H1 (cell line): ENCODE results near the gene EVPL. TPM values are rescaled to one million over a fixed set of nuclear protein-coding genes. Genes with fewer than 3 reads are reported as not detected.

Source experiments
- CTCF ChIA-PET: fragments of 300-600 bp; sonication (Branson Sonifier 250); formaldehyde crosslinking; loops from one replicate; lab custom pipeline; 2021; ENCODE audit not compliant: partially characterized antibody; lab: Charles Lee
- POLR2A ChIA-PET: fragments of 300-600 bp; sonication (Branson Sonifier 250); formaldehyde crosslinking; loops from one replicate; lab custom pipeline; 2021; ENCODE audit warnings: inconsistent platforms; ENCODE audit not compliant: partially characterized antibody; lab: Charles Lee
- DNase-seq, 2 experiments: peaks; one replicate each; pipeline versions ENCODE4 v3.0.0 to v3.0.0-alpha.2; 2010 to 2022; ENCODE audit warnings: low spot score in 2 of 2, low read depth in 1 of 2, mixed read lengths in 1 of 2
- FAIRE-seq: peaks from 2 replicates; lab custom pipeline; 2011; peaks lifted over from hg19 to GRCh38; lab: Jason Lieb, UNC
- H2AFZ ChIP-seq: 2 replicates; pipeline ENCODE4 v1.8.1; 2012; ENCODE audit warnings: low read length, inconsistent platforms
- H2AK5ac ChIP-seq: 2 replicates; pipeline ENCODE4 v1.6.1; 2013; ENCODE audit warnings: low read depth, low read length
- H2BK120ac ChIP-seq: replicated peaks from 2 replicates; pipeline ENCODE3; 2013; ENCODE audit warnings: low read depth, low read length, inconsistent platforms
- H2BK12ac ChIP-seq: 2 replicates; pipeline ENCODE4 v1.6.1; 2013; ENCODE audit warnings: low read depth, low read length
- H2BK15ac ChIP-seq: 2 replicates; pipeline ENCODE4 v1.6.1; 2013; ENCODE audit warnings: low read length
- H2BK20ac ChIP-seq: 2 replicates; pipeline ENCODE4 v1.6.1; 2013; ENCODE audit warnings: low read length
- H2BK5ac ChIP-seq: 2 replicates; pipeline ENCODE4 v1.6.1; 2013; ENCODE audit warnings: low read depth, low read length
- H3K14ac ChIP-seq: 2 replicates; pipeline ENCODE4 v1.6.1; 2013; ENCODE audit warnings: inconsistent platforms; ENCODE audit not compliant: insufficient read length
- H3K18ac ChIP-seq: 2 replicates; pipeline ENCODE4 v1.6.1; 2013; ENCODE audit warnings: low read length; ENCODE audit errors: extremely low read depth
- H3K23ac ChIP-seq: 2 replicates; pipeline ENCODE4 v1.6.1; 2013; ENCODE audit warnings: inconsistent platforms; ENCODE audit not compliant: insufficient read length
- H3K23me2 ChIP-seq: 2 replicates; pipeline ENCODE4 v1.6.1; 2013; ENCODE audit warnings: low read depth, low read length
- H3K27ac ChIP-seq: 2 replicates; pipeline ENCODE4 v1.6.1; 2011; ENCODE audit warnings: low read depth, low read length, inconsistent platforms
- H3K27me3 ChIP-seq, 4 experiments: replicated peaks in 1 of 4; 1 replicate in 1 of 4; 2 replicates in 3 of 4; pipeline versions ENCODE4 v1.6.1 to v1.8.1; 2011 to 2013; ENCODE audit warnings: low read length in 3 of 4, mild to moderate bottlenecking in 3 of 4, inconsistent platforms in 2 of 4, mixed read lengths in 2 of 4, moderate library complexity in 1 of 4; ENCODE audit not compliant: control insufficient read depth in 3 of 4, insufficient read depth in 3 of 4; ENCODE audit errors: extremely low read depth in 1 of 4
- H3K36me3 ChIP-seq, 4 experiments: 2 replicates each; pipeline versions ENCODE4 v1.6.1 to v1.8.1; 2011 to 2013; ENCODE audit warnings: mild to moderate bottlenecking in 4 of 4, low read length in 3 of 4, moderate library complexity in 2 of 4, control low read depth in 1 of 4, inconsistent platforms in 1 of 4; ENCODE audit not compliant: insufficient read depth in 4 of 4, control insufficient read depth in 2 of 4
- H3K4ac ChIP-seq: replicated peaks from 2 replicates; pipeline ENCODE3; 2013; ENCODE audit warnings: low read length, low read depth, mixed read lengths, inconsistent platforms; ENCODE audit not compliant: insufficient read length
- H3K4me1 ChIP-seq, 4 experiments: replicated peaks in 1 of 4; 1 replicate in 1 of 4; 2 replicates in 3 of 4; pipeline versions ENCODE4 v1.6.1 to v1.8.1; 2011 to 2013; ENCODE audit warnings: low read length in 3 of 4, inconsistent platforms in 2 of 4, mixed read lengths in 1 of 4; ENCODE audit not compliant: insufficient read depth in 4 of 4, control insufficient read depth in 3 of 4
- H3K4me2 ChIP-seq, 2 experiments: 2 replicates each; pipeline versions ENCODE4 v1.6.1 to v1.8.1; 2011 to 2013; ENCODE audit warnings: low read depth in 2 of 2, low read length in 2 of 2, control low read depth in 1 of 2, inconsistent platforms in 1 of 2, mild to moderate bottlenecking in 1 of 2; ENCODE audit not compliant: insufficient read depth in 1 of 2
- H3K4me3 ChIP-seq, 4 experiments: fragments of 200-600, 300-600 bp in 1 of 4; sonication (generic), shearing (Covaris generic), sonication (Bioruptor Twin) in 1 of 4; 2 replicates each; pipeline versions ENCODE4 v1.5.1 to v1.8.1; 2011 to 2016; ENCODE audit warnings: low read length in 4 of 4, low read depth in 3 of 4, control low read depth in 2 of 4, inconsistent platforms in 2 of 4, mild to moderate bottlenecking in 2 of 4, mixed read lengths in 1 of 4, moderate library complexity in 1 of 4; ENCODE audit not compliant: insufficient read depth in 2 of 4; ENCODE audit errors: extremely low read depth in 1 of 4
- H3K56ac ChIP-seq: replicated peaks from 2 replicates; pipeline ENCODE3; 2013; ENCODE audit warnings: low read depth, mild to moderate bottlenecking, mixed read lengths, low read length, inconsistent platforms; ENCODE audit not compliant: insufficient read length
- H3K79me1 ChIP-seq: 2 replicates; pipeline ENCODE4 v1.6.1; 2013; ENCODE audit warnings: low read depth, low read length, control low read depth
- H3K79me2 ChIP-seq, 2 experiments: 2 replicates each; pipeline versions ENCODE4 v1.6.1 to v1.8.1; 2012 to 2013; ENCODE audit warnings: low read length in 2 of 2, mild to moderate bottlenecking in 2 of 2, inconsistent platforms in 1 of 2; ENCODE audit not compliant: insufficient read depth in 2 of 2, control insufficient read depth in 1 of 2
- H3K9ac ChIP-seq, 4 experiments: replicated peaks in 1 of 4; 1 replicate in 1 of 4; 2 replicates in 3 of 4; pipeline versions ENCODE4 v1.6.1 to v1.8.1; 2011 to 2013; ENCODE audit warnings: low read depth in 3 of 4, low read length in 3 of 4, control low read depth in 2 of 4, mild to moderate bottlenecking in 2 of 4, moderate library complexity in 2 of 4, inconsistent platforms in 1 of 4; ENCODE audit errors: extremely low read depth in 1 of 4
- H3K9me3 ChIP-seq, 2 experiments: 2 replicates each; pipeline versions ENCODE4 v1.6.1 to v1.8.1; 2012 to 2013; ENCODE audit warnings: mild to moderate bottlenecking in 2 of 2, moderate library complexity in 2 of 2, control low read depth in 1 of 2, inconsistent platforms in 1 of 2, low read depth in 1 of 2, low read length in 1 of 2, mixed read lengths in 1 of 2; ENCODE audit not compliant: insufficient read depth in 2 of 2
- H4K20me1 ChIP-seq, 2 experiments: replicated peaks in 1 of 2; 2 replicates each; pipeline versions ENCODE3 to v1.8.1; 2011 to 2013; ENCODE audit warnings: inconsistent platforms in 2 of 2, low read length in 2 of 2, mild to moderate bottlenecking in 1 of 2; ENCODE audit not compliant: insufficient read depth in 2 of 2, control insufficient read depth in 1 of 2
- H4K5ac ChIP-seq: 2 replicates; pipeline ENCODE4 v1.6.1; 2013; ENCODE audit warnings: low read length, low read depth, mixed read lengths, inconsistent platforms; ENCODE audit not compliant: insufficient read length
- H4K8ac ChIP-seq: 2 replicates; pipeline ENCODE4 v1.8.0; 2013; ENCODE audit warnings: mild to moderate bottlenecking, moderate library complexity, low read length, inconsistent platforms; ENCODE audit not compliant: insufficient read depth; ENCODE audit errors: extremely low read depth
- H4K91ac ChIP-seq: replicated peaks from 2 replicates; pipeline ENCODE3; 2013; ENCODE audit warnings: low read length, mixed read lengths, inconsistent platforms; ENCODE audit not compliant: insufficient read length
- ATF3 ChIP-seq: IDR thresholded peaks from 2 replicates; pipeline ENCODE4 v1.6.1; 2011; ENCODE audit warnings: low read depth, mild to moderate bottlenecking, low read length; ENCODE audit not compliant: insufficient read depth
- CBX8 ChIP-seq: fragments of 300-800, 300-1000 bp; sonication (generic); IDR thresholded peaks from 2 replicates; pipeline ENCODE4 v1.7.1; 2016; ENCODE audit warnings: low read depth, low read length, borderline replicate concordance
- CEBPB ChIP-seq: IDR thresholded peaks from 2 replicates; pipeline ENCODE4 v1.6.1; 2012; ENCODE audit warnings: low read depth, low read length
- CREB1 ChIP-seq: IDR thresholded peaks from 2 replicates; pipeline ENCODE4 v1.6.1; 2012; ENCODE audit warnings: inconsistent platforms
- EZH2 ChIP-seq: fragments of 200-600 bp; sonication (generic); IDR thresholded peaks from 2 replicates; pipeline ENCODE4 v1.7.1; 2012; ENCODE audit warnings: low read depth, mild to moderate bottlenecking, moderate library complexity, low read length, inconsistent platforms; ENCODE audit not compliant: severe bottlenecking
- GTF2F1 ChIP-seq: IDR thresholded peaks from 2 replicates; pipeline ENCODE4 v1.6.1; 2012; ENCODE audit warnings: low read depth, low read length, improper control_type of control experiment, borderline replicate concordance
- MAX ChIP-seq: IDR thresholded peaks from 2 replicates; pipeline ENCODE4 v1.6.1; 2012; ENCODE audit warnings: inconsistent platforms
- RBBP5 ChIP-seq: IDR thresholded peaks from 2 replicates; pipeline ENCODE4 v1.7.1; 2012; ENCODE audit warnings: low read depth, mild to moderate bottlenecking, inconsistent platforms, low read length, moderate library complexity, borderline replicate concordance
- SP4 ChIP-seq: IDR thresholded peaks from 2 replicates; pipeline ENCODE4 v1.6.1; 2012; ENCODE audit warnings: low read length, inconsistent platforms
- TAF7 ChIP-seq: optimal IDR thresholded peaks from 2 replicates; pipeline ENCODE3; 2011; ENCODE audit warnings: low read depth, mild to moderate bottlenecking, inconsistent platforms, low read length, moderate library complexity, borderline replicate concordance
- WGBS, 2 experiments: shearing (Covaris generic) in 1 of 2; methylation state at CpG; one replicate each; pipeline versions ENCODE4 v1.1.6 to v1.1.7; 2013 to 2015; ENCODE audit warnings: low lambda C conversion rate in 2 of 2, mixed read lengths in 2 of 2, inconsistent platforms in 1 of 2, low coverage in 1 of 2, missing lambda C conversion rate in 1 of 2; ENCODE audit not compliant: insufficient replicate concordance in 2 of 2, insufficient coverage in 1 of 2, insufficient read length in 1 of 2; ENCODE audit errors: extremely low coverage in 1 of 2, missing lambda C conversion rate in 1 of 2; 5-methylcytosine and 5-hydroxymethylcytosine counted together
- polyA plus RNA-seq, 7 experiments: library from polyadenylated mRNA; depleted of rRNA in 3 of 7; stranded (reverse) in 5 of 7; unstranded in 2 of 7; fragments of >200 nt in 5 of 7; fragments of 200-250 nt in 2 of 7; gene quantifications; 1 replicate in 5 of 7; 2 replicates in 1 of 7; 4 replicates in 1 of 7; pipeline versions ENCODE4 v1.2.1 to v1.2.3, GENCODE V29; 2011 to 2013; ENCODE audit warnings: missing spikeins in 2 of 7, mixed read lengths in 2 of 7
- total RNA-seq: library from RNA; stranded (reverse); fragmentation: NEBNext Ultra II Directional; extraction: Animal tissue kit (Norgen Biotek cat#: 25700); gene quantifications from 2 replicates; pipeline ENCODE4 v1.2.1, GENCODE V29; 2021

The EVPL gene
- total and polyA plus RNA-seq, 2 of the 8 experiments (the other 6 are each of a cell fraction or from before 2014, with no cell fraction given), result 0.20 to 0.99 TPM

- no peaks in the 10 kb centered on the region for H3K79me2 ChIP-seq
- H4K5ac ChIP-seq, result no peak overlapping the region
- DNase-seq (peak; percentile 83 to 89), FAIRE-seq (no peak)
- 48% methylated on average over 14 of the region's 19 CpGs; no CpG with 5 or more reads in 1 of the 2 experiments for WGBS, 2 experiments
- H2BK120ac ChIP-seq, result peak overlapping the region; percentile 15
- H3K9me3 ChIP-seq, result no peaks in the 10 kb centered on the region; a peak in 1 of 4 replicates
- H3K27ac ChIP-seq, result no peak overlapping the region
- no peaks in the 10 kb centered on the region for H3K79me1 ChIP-seq
- H2BK15ac ChIP-seq, result no peak overlapping the region
- no peaks in the 10 kb centered on the region for H4K20me1 ChIP-seq
- peak overlapping the region; percentile 33; the same call in 1 of the 2 replicates for H2BK12ac ChIP-seq
- H4K8ac ChIP-seq, result peak overlapping the region; percentile 83; the same call in 1 of the 2 replicates
- H3K4me3 ChIP-seq, result no peak overlapping the region
- ChIA-PET CTCF (interaction anchor here (0.6 to 32.0 kb wide), 53 partner anchors 8 to 616 kb away, joined by 3 to 885 read pairs (median 4); partner anchors contain the start of genes CDK3, EVPL, MRPL38 and TRIM47), POLR2A (interaction anchor here (0.6 to 2.0 kb wide), 10 partner anchors 9 to 718 kb away, joined by 3 to 9 read pairs (median 4); partner anchors contain the start of genes MRPL38 and ZACN)
- no peak overlapping the region for H3K23ac ChIP-seq
- peaks cover 0 to 2% (median under 1%) of the 10 kb centered on the region in 4 experiments; a peak in 3 of 7 replicates for H3K4me1 ChIP-seq
- H3K36me3 ChIP-seq, result no peaks in the 10 kb centered on the region
- H3K18ac ChIP-seq, result peak overlapping the region; percentile 78
- no peak overlapping the region for H3K4ac ChIP-seq
- H3K23me2 ChIP-seq, result no peaks in the 10 kb centered on the region
- no peak overlapping the region; the same call in 1 of the 2 replicates for H2BK20ac ChIP-seq
- H3K4me2 ChIP-seq, result no peak overlapping the region
- no peaks in the 10 kb centered on the region; a peak in 1 of 7 replicates for H3K27me3 ChIP-seq
- H2BK5ac ChIP-seq, result no peak overlapping the region
- peak overlapping the region; percentile 85 for H4K91ac ChIP-seq
- no peak overlapping the region for H2AK5ac ChIP-seq
- H3K9ac ChIP-seq, result no peak overlapping the region
- H3K56ac ChIP-seq, result no peak overlapping the region
- no peak overlapping the region for H3K14ac ChIP-seq
- H2AFZ ChIP-seq, result no peak overlapping the region; the same call in 1 of the 2 replicates
- TF ChIP-seq RBBP5 (no peak), CBX8 (no peak), EZH2 (no peak), ATF3 (no peak), SP4 (peak; percentile 69; the same call in 1 of the 2 replicates), MAX (peak; percentile 65), CREB1 (no peak), TAF7 (no peak), CEBPB (no peak), GTF2F1 (no peak)
These were observed 12.8 kb downstream of the EVPL start for GRCh38 chr17:76014100-76014924.
